H1 (cell line): ENCODE data around the gene ULK2. TPM values are rescaled to one million over a fixed set of nuclear protein-coding genes. Genes with fewer than 3 reads are reported as not detected.

Source experiments
- CTCF ChIA-PET: fragments of 300-600 bp; sonication (Branson Sonifier 250); formaldehyde crosslinking; loops from one replicate; lab custom pipeline; 2021; ENCODE audit not compliant: partially characterized antibody; lab: Charles Lee
- POLR2A ChIA-PET: fragments of 300-600 bp; sonication (Branson Sonifier 250); formaldehyde crosslinking; loops from one replicate; lab custom pipeline; 2021; ENCODE audit warnings: inconsistent platforms; ENCODE audit not compliant: partially characterized antibody; lab: Charles Lee
- DNase-seq, 2 experiments: peaks; one replicate each; pipeline versions ENCODE4 v3.0.0 to v3.0.0-alpha.2; 2010 to 2022; ENCODE audit warnings: low spot score in 2 of 2, low read depth in 1 of 2, mixed read lengths in 1 of 2
- FAIRE-seq: peaks from 2 replicates; lab custom pipeline; 2011; peaks lifted over from hg19 to GRCh38; lab: Jason Lieb, UNC
- H2AFZ ChIP-seq: 2 replicates; pipeline ENCODE4 v1.8.1; 2012; ENCODE audit warnings: low read length, inconsistent platforms
- H2AK5ac ChIP-seq: 2 replicates; pipeline ENCODE4 v1.6.1; 2013; ENCODE audit warnings: low read depth, low read length
- H2BK120ac ChIP-seq: replicated peaks from 2 replicates; pipeline ENCODE3; 2013; ENCODE audit warnings: low read depth, low read length, inconsistent platforms
- H2BK12ac ChIP-seq: 2 replicates; pipeline ENCODE4 v1.6.1; 2013; ENCODE audit warnings: low read depth, low read length
- H2BK15ac ChIP-seq: 2 replicates; pipeline ENCODE4 v1.6.1; 2013; ENCODE audit warnings: low read length
- H2BK20ac ChIP-seq: 2 replicates; pipeline ENCODE4 v1.6.1; 2013; ENCODE audit warnings: low read length
- H2BK5ac ChIP-seq: 2 replicates; pipeline ENCODE4 v1.6.1; 2013; ENCODE audit warnings: low read depth, low read length
- H3K14ac ChIP-seq: 2 replicates; pipeline ENCODE4 v1.6.1; 2013; ENCODE audit warnings: inconsistent platforms; ENCODE audit not compliant: insufficient read length
- H3K18ac ChIP-seq: 2 replicates; pipeline ENCODE4 v1.6.1; 2013; ENCODE audit warnings: low read length; ENCODE audit errors: extremely low read depth
- H3K23ac ChIP-seq: 2 replicates; pipeline ENCODE4 v1.6.1; 2013; ENCODE audit warnings: inconsistent platforms; ENCODE audit not compliant: insufficient read length
- H3K23me2 ChIP-seq: 2 replicates; pipeline ENCODE4 v1.6.1; 2013; ENCODE audit warnings: low read depth, low read length
- H3K27ac ChIP-seq: 2 replicates; pipeline ENCODE4 v1.6.1; 2011; ENCODE audit warnings: low read depth, low read length, inconsistent platforms
- H3K27me3 ChIP-seq, 4 experiments: replicated peaks in 1 of 4; 1 replicate in 1 of 4; 2 replicates in 3 of 4; pipeline versions ENCODE4 v1.6.1 to v1.8.1; 2011 to 2013; ENCODE audit warnings: low read length in 3 of 4, mild to moderate bottlenecking in 3 of 4, inconsistent platforms in 2 of 4, mixed read lengths in 2 of 4, moderate library complexity in 1 of 4; ENCODE audit not compliant: control insufficient read depth in 3 of 4, insufficient read depth in 3 of 4; ENCODE audit errors: extremely low read depth in 1 of 4
- H3K36me3 ChIP-seq, 4 experiments: 2 replicates each; pipeline versions ENCODE4 v1.6.1 to v1.8.1; 2011 to 2013; ENCODE audit warnings: mild to moderate bottlenecking in 4 of 4, low read length in 3 of 4, moderate library complexity in 2 of 4, control low read depth in 1 of 4, inconsistent platforms in 1 of 4; ENCODE audit not compliant: insufficient read depth in 4 of 4, control insufficient read depth in 2 of 4
- H3K4ac ChIP-seq: replicated peaks from 2 replicates; pipeline ENCODE3; 2013; ENCODE audit warnings: low read length, low read depth, mixed read lengths, inconsistent platforms; ENCODE audit not compliant: insufficient read length
- H3K4me1 ChIP-seq, 4 experiments: replicated peaks in 1 of 4; 1 replicate in 1 of 4; 2 replicates in 3 of 4; pipeline versions ENCODE4 v1.6.1 to v1.8.1; 2011 to 2013; ENCODE audit warnings: low read length in 3 of 4, inconsistent platforms in 2 of 4, mixed read lengths in 1 of 4; ENCODE audit not compliant: insufficient read depth in 4 of 4, control insufficient read depth in 3 of 4
- H3K4me2 ChIP-seq, 2 experiments: 2 replicates each; pipeline versions ENCODE4 v1.6.1 to v1.8.1; 2011 to 2013; ENCODE audit warnings: low read depth in 2 of 2, low read length in 2 of 2, control low read depth in 1 of 2, inconsistent platforms in 1 of 2, mild to moderate bottlenecking in 1 of 2; ENCODE audit not compliant: insufficient read depth in 1 of 2
- H3K4me3 ChIP-seq, 4 experiments: fragments of 200-600, 300-600 bp in 1 of 4; sonication (generic), shearing (Covaris generic), sonication (Bioruptor Twin) in 1 of 4; 2 replicates each; pipeline versions ENCODE4 v1.5.1 to v1.8.1; 2011 to 2016; ENCODE audit warnings: low read length in 4 of 4, low read depth in 3 of 4, control low read depth in 2 of 4, inconsistent platforms in 2 of 4, mild to moderate bottlenecking in 2 of 4, mixed read lengths in 1 of 4, moderate library complexity in 1 of 4; ENCODE audit not compliant: insufficient read depth in 2 of 4; ENCODE audit errors: extremely low read depth in 1 of 4
- H3K56ac ChIP-seq: replicated peaks from 2 replicates; pipeline ENCODE3; 2013; ENCODE audit warnings: low read depth, mild to moderate bottlenecking, mixed read lengths, low read length, inconsistent platforms; ENCODE audit not compliant: insufficient read length
- H3K79me1 ChIP-seq: 2 replicates; pipeline ENCODE4 v1.6.1; 2013; ENCODE audit warnings: low read depth, low read length, control low read depth
- H3K79me2 ChIP-seq, 2 experiments: 2 replicates each; pipeline versions ENCODE4 v1.6.1 to v1.8.1; 2012 to 2013; ENCODE audit warnings: low read length in 2 of 2, mild to moderate bottlenecking in 2 of 2, inconsistent platforms in 1 of 2; ENCODE audit not compliant: insufficient read depth in 2 of 2, control insufficient read depth in 1 of 2
- H3K9ac ChIP-seq, 4 experiments: replicated peaks in 1 of 4; 1 replicate in 1 of 4; 2 replicates in 3 of 4; pipeline versions ENCODE4 v1.6.1 to v1.8.1; 2011 to 2013; ENCODE audit warnings: low read depth in 3 of 4, low read length in 3 of 4, control low read depth in 2 of 4, mild to moderate bottlenecking in 2 of 4, moderate library complexity in 2 of 4, inconsistent platforms in 1 of 4; ENCODE audit errors: extremely low read depth in 1 of 4
- H3K9me3 ChIP-seq, 2 experiments: 2 replicates each; pipeline versions ENCODE4 v1.6.1 to v1.8.1; 2012 to 2013; ENCODE audit warnings: mild to moderate bottlenecking in 2 of 2, moderate library complexity in 2 of 2, control low read depth in 1 of 2, inconsistent platforms in 1 of 2, low read depth in 1 of 2, low read length in 1 of 2, mixed read lengths in 1 of 2; ENCODE audit not compliant: insufficient read depth in 2 of 2
- H4K20me1 ChIP-seq, 2 experiments: replicated peaks in 1 of 2; 2 replicates each; pipeline versions ENCODE3 to v1.8.1; 2011 to 2013; ENCODE audit warnings: inconsistent platforms in 2 of 2, low read length in 2 of 2, mild to moderate bottlenecking in 1 of 2; ENCODE audit not compliant: insufficient read depth in 2 of 2, control insufficient read depth in 1 of 2
- H4K5ac ChIP-seq: 2 replicates; pipeline ENCODE4 v1.6.1; 2013; ENCODE audit warnings: low read length, low read depth, mixed read lengths, inconsistent platforms; ENCODE audit not compliant: insufficient read length
- H4K8ac ChIP-seq: 2 replicates; pipeline ENCODE4 v1.8.0; 2013; ENCODE audit warnings: mild to moderate bottlenecking, moderate library complexity, low read length, inconsistent platforms; ENCODE audit not compliant: insufficient read depth; ENCODE audit errors: extremely low read depth
- H4K91ac ChIP-seq: replicated peaks from 2 replicates; pipeline ENCODE3; 2013; ENCODE audit warnings: low read length, mixed read lengths, inconsistent platforms; ENCODE audit not compliant: insufficient read length
- JUN ChIP-seq: IDR thresholded peaks from 2 replicates; pipeline ENCODE4 v1.6.1; 2011; ENCODE audit warnings: low read depth, mild to moderate bottlenecking, improper control_type of control experiment, low read length
- TAF1 ChIP-seq: IDR thresholded peaks from 2 replicates; pipeline ENCODE4 v1.6.1; 2011; ENCODE audit warnings: mild to moderate bottlenecking, low read depth, low read length
- WGBS, 2 experiments: shearing (Covaris generic) in 1 of 2; methylation state at CpG; one replicate each; pipeline versions ENCODE4 v1.1.6 to v1.1.7; 2013 to 2015; ENCODE audit warnings: low lambda C conversion rate in 2 of 2, mixed read lengths in 2 of 2, inconsistent platforms in 1 of 2, low coverage in 1 of 2, missing lambda C conversion rate in 1 of 2; ENCODE audit not compliant: insufficient replicate concordance in 2 of 2, insufficient coverage in 1 of 2, insufficient read length in 1 of 2; ENCODE audit errors: extremely low coverage in 1 of 2, missing lambda C conversion rate in 1 of 2; 5-methylcytosine and 5-hydroxymethylcytosine counted together
- polyA plus RNA-seq, 7 experiments: library from polyadenylated mRNA; depleted of rRNA in 3 of 7; stranded (reverse) in 5 of 7; unstranded in 2 of 7; fragments of >200 nt in 5 of 7; fragments of 200-250 nt in 2 of 7; gene quantifications; 1 replicate in 5 of 7; 2 replicates in 1 of 7; 4 replicates in 1 of 7; pipeline versions ENCODE4 v1.2.1 to v1.2.3, GENCODE V29; 2011 to 2013; ENCODE audit warnings: missing spikeins in 2 of 7, mixed read lengths in 2 of 7
- total RNA-seq: library from RNA; stranded (reverse); fragmentation: NEBNext Ultra II Directional; extraction: Animal tissue kit (Norgen Biotek cat#: 25700); gene quantifications from 2 replicates; pipeline ENCODE4 v1.2.1, GENCODE V29; 2021

Gene ULK2
- total and polyA plus RNA-seq, 2 of the 8 experiments (the other 6 are each of a cell fraction or from before 2014, with no cell fraction given), result 5.3 to 9.8 TPM

DNA sequence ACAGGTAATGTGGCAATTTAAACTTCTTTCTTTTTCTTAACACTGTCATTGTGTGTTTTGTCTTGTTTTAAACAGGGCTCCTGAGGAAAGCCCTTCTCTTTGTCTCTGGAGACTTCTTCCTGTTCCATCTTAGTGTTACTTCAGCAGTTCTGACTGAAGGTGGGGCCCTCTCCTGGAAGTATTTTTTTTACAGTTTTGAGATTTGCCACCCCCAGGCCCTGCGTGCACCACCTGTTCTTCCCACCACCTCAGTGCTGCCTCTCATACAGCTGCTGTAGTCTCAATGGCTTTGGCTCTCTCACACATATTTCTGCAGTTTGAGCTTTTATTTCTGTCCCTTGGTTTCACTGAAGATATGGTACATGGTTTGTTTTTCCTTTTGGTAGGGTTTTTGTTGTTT is 67.2 kb downstream of the ULK2 start:
- H4K8ac ChIP-seq, result no peak overlapping the region
- no peak overlapping the region for H2AFZ ChIP-seq
- no peak for DNase-seq
- ChIA-PET CTCF (interaction anchor here (0.5 to 1.9 kb wide), 2 partner anchors 13 to 69 kb away, joined by 4 read pairs; no protein-coding TSS in a partner anchor), POLR2A (no interaction called here)
- H2AK5ac ChIP-seq, result no peak overlapping the region
- no peak overlapping the region for H2BK15ac ChIP-seq
- TF ChIP-seq JUN (no peak), TAF1 (no peak)
- no peak overlapping the region for H3K4ac ChIP-seq
- no peak overlapping the region for H4K5ac ChIP-seq
- H3K9me3 ChIP-seq, result peaks cover 3 to 14% of the 10 kb centered on the region in 2 experiments
- FAIRE-seq, result no peak
- H3K79me2 ChIP-seq, result no peaks in the 10 kb centered on the region
- H4K20me1 ChIP-seq, result no peaks in the 10 kb centered on the region
- no peaks in the 10 kb centered on the region for H3K79me1 ChIP-seq
- no peak overlapping the region for H2BK12ac ChIP-seq
- H2BK5ac ChIP-seq, result no peak overlapping the region
- H3K9ac ChIP-seq, result no peak overlapping the region
- no peak overlapping the region for H3K27ac ChIP-seq
- H2BK120ac ChIP-seq, result no peak overlapping the region
- H3K18ac ChIP-seq, result no peak overlapping the region
- H3K56ac ChIP-seq, result no peak overlapping the region
- H3K14ac ChIP-seq, result no peak overlapping the region
- H2BK20ac ChIP-seq, result no peak overlapping the region
- no peak overlapping the region for H3K23ac ChIP-seq
- H3K27me3 ChIP-seq, result no peaks in the 10 kb centered on the region
- 87% methylated on average over 1 of the region's 1 CpG; no CpG with 5 or more reads in 1 of the 2 experiments for WGBS, 2 experiments
- peaks cover 0 to 15% (median 5%) of the 10 kb centered on the region in 4 experiments; a peak in 4 of 8 replicates for H3K36me3 ChIP-seq
- no peak overlapping the region for H4K91ac ChIP-seq
- H3K23me2 ChIP-seq, result no peaks in the 10 kb centered on the region
- H3K4me2 ChIP-seq, result no peak overlapping the region
- no peaks in the 10 kb centered on the region for H3K4me1 ChIP-seq
- no peak overlapping the region for H3K4me3 ChIP-seq
